Measurements from ENCODE around the gene CLEC2D. TPM values are rescaled to one million over a fixed set of nuclear protein-coding genes. Genes with fewer than 3 reads are reported as not detected.
"Not testable (repeated sequence)": the region's sequence is repeated elsewhere in the genome, so short reads cannot be mapped to it uniquely, and the experiment has no call there.

Gene CLEC2D
- total RNA-seq, 1 experiment from 2014 or later: 1.9 TPM

GRCh38 chr12:9695150-9695549, 25.6 kb downstream of the CLEC2D start:
- intact Hi-C loops (cut with micrococcal nuclease): not testable (repeated sequence)

DNA sequence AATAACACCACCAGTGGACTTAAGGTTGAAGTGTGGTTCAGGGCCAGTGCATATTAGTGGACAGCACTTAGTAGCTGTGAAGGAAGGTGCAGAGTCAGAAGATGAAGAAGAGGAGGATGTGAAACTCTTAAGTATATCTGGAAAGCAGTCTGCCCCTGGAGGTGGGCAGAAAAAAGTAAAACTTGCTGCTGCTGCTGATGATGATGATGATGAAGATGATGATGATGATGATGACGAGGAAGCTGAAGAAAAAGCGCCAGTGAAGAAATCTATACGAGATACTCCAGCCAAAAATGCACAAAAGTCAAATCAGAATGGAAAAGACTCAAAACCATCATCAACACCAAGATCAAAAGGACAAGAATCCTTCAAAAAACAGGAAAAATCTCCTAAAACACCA, 26.1 kb downstream of the CLEC2D start:
- H2AFZ ChIP-seq (ENCODE audit: low read depth, low read length, poor library complexity, severe bottlenecking); ATAC-seq; H3K4me3 ChIP-seq (replicated peaks in 1 of 2; ENCODE audit: low read depth in 1 of 2, low read length in 2 of 2); RAD21 ChIA-PET (ENCODE audit: low non-redundant PET in 1 of 2, low total read pairs in 2 of 2, uncharacterized antibody in 2 of 2, unreplicated experiment in 2 of 2); H3K79me2 ChIP-seq (ENCODE audit: insufficient read depth, low read length); DNase-seq (ENCODE audit: low read depth, low spot score); H3K27me3 ChIP-seq (ENCODE audit: insufficient read depth, low read length); H3K36me3 ChIP-seq (ENCODE audit: control insufficient read depth in 1 of 2, insufficient read depth in 2 of 2, low read length in 2 of 2); H3K27ac ChIP-seq (ENCODE audit: low read depth, low read length); H3K4me2 ChIP-seq (ENCODE audit: low read length); H3K9ac ChIP-seq (ENCODE audit: low read length); intact Hi-C loops (cut with micrococcal nuclease); H3K4me1 ChIP-seq (ENCODE audit: control insufficient read depth in 1 of 2, insufficient read depth in 2 of 2, low read length in 2 of 2); H3K9me2 ChIP-seq (ENCODE audit: insufficient read depth); POLR2A ChIA-PET; CTCF ChIA-PET; BruUV-seq (replicated peaks); H4K20me1 ChIP-seq (ENCODE audit: insufficient read depth); H3K9me3 ChIP-seq (ENCODE audit: control insufficient read depth in 1 of 2, insufficient read depth in 1 of 2, low read depth in 1 of 2, low read length in 2 of 2): not testable (repeated sequence)

More at GRCh38 chr12:9695150-9695549, 25.6 kb downstream of the CLEC2D start:
- H3K4me1 ChIP-seq (ENCODE audit: control insufficient read depth in 1 of 2, insufficient read depth in 2 of 2, low read length in 2 of 2); H4K20me1 ChIP-seq (ENCODE audit: insufficient read depth); H3K9ac ChIP-seq (ENCODE audit: low read length); H3K79me2 ChIP-seq (ENCODE audit: insufficient read depth, low read length); RAD21 ChIA-PET (ENCODE audit: low non-redundant PET in 1 of 2, low total read pairs in 2 of 2, uncharacterized antibody in 2 of 2, unreplicated experiment in 2 of 2); ATAC-seq; H3K4me3 ChIP-seq (replicated peaks in 1 of 2; ENCODE audit: low read depth in 1 of 2, low read length in 2 of 2); H3K9me3 ChIP-seq (ENCODE audit: control insufficient read depth in 1 of 2, insufficient read depth in 1 of 2, low read depth in 1 of 2, low read length in 2 of 2); H3K4me2 ChIP-seq (ENCODE audit: low read length); DNase-seq (ENCODE audit: low read depth, low spot score); BruUV-seq (replicated peaks); H2AFZ ChIP-seq (ENCODE audit: low read depth, low read length, poor library complexity, severe bottlenecking); CTCF ChIA-PET; H3K27ac ChIP-seq (ENCODE audit: low read depth, low read length); H3K36me3 ChIP-seq (ENCODE audit: control insufficient read depth in 1 of 2, insufficient read depth in 2 of 2, low read length in 2 of 2); H3K9me2 ChIP-seq (ENCODE audit: insufficient read depth); H3K27me3 ChIP-seq (ENCODE audit: insufficient read depth, low read length); POLR2A ChIA-PET: not testable (repeated sequence)
- TF ChIP-seq RAD21 (IDR thresholded peaks at IDR 0.05; ENCODE audit: low read depth): peak; percentile 45

- Histone ChIP-seq H3K4me3 (replicated peaks in 1 of 2; ENCODE audit: low read depth in 1 of 2, low read length in 2 of 2) (no peak overlapping the region), H2AFZ (ENCODE audit: low read depth, low read length, poor library complexity, severe bottlenecking) (no peak overlapping the region), H3K4me2 (ENCODE audit: low read length) (no peak overlapping the region), H3K9me3 (ENCODE audit: control insufficient read depth in 1 of 2, insufficient read depth in 1 of 2, low read depth in 1 of 2, low read length in 2 of 2) (no peaks in the 10 kb centered on the region), H3K4me1 (ENCODE audit: control insufficient read depth in 1 of 2, insufficient read depth in 2 of 2, low read length in 2 of 2) (no peaks in the 10 kb centered on the region), H3K9me2 (ENCODE audit: insufficient read depth) (no peaks in the 10 kb centered on the region), H3K9ac (ENCODE audit: low read length) (no peak overlapping the region), H4K20me1 (ENCODE audit: insufficient read depth) (no peaks in the 10 kb centered on the region), H3K27ac (ENCODE audit: low read depth, low read length) (no peak overlapping the region), H3K27me3 (ENCODE audit: insufficient read depth, low read length) (no peaks in the 10 kb centered on the region), H3K79me2 (ENCODE audit: insufficient read depth, low read length) (no peaks in the 10 kb centered on the region), H3K36me3 (ENCODE audit: control insufficient read depth in 1 of 2, insufficient read depth in 2 of 2, low read length in 2 of 2) (no peaks in the 10 kb centered on the region)
- no peak for DNase-seq (ENCODE audit: low read depth, low spot score)
- ATAC-seq: no peak
- RAD21 ChIA-PET (ENCODE audit: low non-redundant PET in 1 of 2, low total read pairs in 2 of 2, uncharacterized antibody in 2 of 2, unreplicated experiment in 2 of 2): no interaction called here
- BruUV-seq (replicated peaks): no TSS peak
- intact Hi-C loops (cut with micrococcal nuclease): no loop called here
- POLR2A ChIA-PET: no interaction called here
- CTCF ChIA-PET: no interaction called here
- TF ChIP-seq, protein P1, sequence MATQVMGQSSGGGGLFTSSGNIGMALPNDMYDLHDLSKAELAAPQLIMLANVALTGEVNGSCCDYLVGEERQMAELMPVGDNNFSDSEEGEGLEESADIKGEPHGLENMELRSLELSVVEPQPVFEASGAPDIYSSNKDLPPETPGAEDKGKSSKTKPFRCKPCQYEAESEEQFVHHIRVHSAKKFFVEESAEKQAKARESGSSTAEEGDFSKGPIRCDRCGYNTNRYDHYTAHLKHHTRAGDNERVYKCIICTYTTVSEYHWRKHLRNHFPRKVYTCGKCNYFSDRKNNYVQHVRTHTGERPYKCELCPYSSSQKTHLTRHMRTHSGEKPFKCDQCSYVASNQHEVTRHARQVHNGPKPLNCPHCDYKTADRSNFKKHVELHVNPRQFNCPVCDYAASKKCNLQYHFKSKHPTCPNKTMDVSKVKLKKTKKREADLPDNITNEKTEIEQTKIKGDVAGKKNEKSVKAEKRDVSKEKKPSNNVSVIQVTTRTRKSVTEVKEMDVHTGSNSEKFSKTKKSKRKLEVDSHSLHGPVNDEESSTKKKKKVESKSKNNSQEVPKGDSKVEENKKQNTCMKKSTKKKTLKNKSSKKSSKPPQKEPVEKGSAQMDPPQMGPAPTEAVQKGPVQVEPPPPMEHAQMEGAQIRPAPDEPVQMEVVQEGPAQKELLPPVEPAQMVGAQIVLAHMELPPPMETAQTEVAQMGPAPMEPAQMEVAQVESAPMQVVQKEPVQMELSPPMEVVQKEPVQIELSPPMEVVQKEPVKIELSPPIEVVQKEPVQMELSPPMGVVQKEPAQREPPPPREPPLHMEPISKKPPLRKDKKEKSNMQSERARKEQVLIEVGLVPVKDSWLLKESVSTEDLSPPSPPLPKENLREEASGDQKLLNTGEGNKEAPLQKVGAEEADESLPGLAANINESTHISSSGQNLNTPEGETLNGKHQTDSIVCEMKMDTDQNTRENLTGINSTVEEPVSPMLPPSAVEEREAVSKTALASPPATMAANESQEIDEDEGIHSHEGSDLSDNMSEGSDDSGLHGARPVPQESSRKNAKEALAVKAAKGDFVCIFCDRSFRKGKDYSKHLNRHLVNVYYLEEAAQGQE (IDR thresholded peaks at IDR 0.05; ENCODE audit: low read depth): no peak
- no peak for TF ChIP-seq EZH2phosphoT487 (IDR thresholded peaks at IDR 0.05; ENCODE audit: borderline replicate concordance)
- TF ChIP-seq EGR1 (IDR thresholded peaks at IDR 0.05; ENCODE audit: low read depth): no peak
- TF ChIP-seq POLR2A (IDR thresholded peaks at IDR 0.05; ENCODE audit: borderline replicate concordance, extremely low read depth, insufficient read depth, insufficient read length): no peak
- no peak for TF ChIP-seq ELF1 (IDR thresholded peaks at IDR 0.05; ENCODE audit: borderline replicate concordance, low read depth)
- no peak for TF ChIP-seq SIN3A (IDR thresholded peaks at IDR 0.05; ENCODE audit: low read depth)
- TF ChIP-seq ZNF274 (IDR thresholded peaks at IDR 0.05; ENCODE audit: low read depth, low read length): no peak
- no peak for TF ChIP-seq POLR2AphosphoS5 (IDR thresholded peaks at IDR 0.05; ENCODE audit: low read depth, low read length)
- TF ChIP-seq, protein P2, sequence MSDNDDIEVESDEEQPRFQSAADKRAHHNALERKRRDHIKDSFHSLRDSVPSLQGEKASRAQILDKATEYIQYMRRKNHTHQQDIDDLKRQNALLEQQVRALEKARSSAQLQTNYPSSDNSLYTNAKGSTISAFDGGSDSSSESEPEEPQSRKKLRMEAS (IDR thresholded peaks at IDR 0.05): no peak
- no peak for TF ChIP-seq FOSL1 (IDR thresholded peaks at IDR 0.05; ENCODE audit: low read depth)
Measured at GRCh38 chr12:9697619-9698018, 28.1 kb downstream of the CLEC2D start.
